Calu3 (cell line): ENCODE measurements around the gene CD55. TPM values are rescaled to one million over a fixed set of nuclear protein-coding genes. Genes with fewer than 3 reads are reported as not detected.

Experiments
- BruUV-seq: library from RNA; stranded (reverse); fragments of 400-500 nt; replicated peaks from 2 replicates; lab custom pipeline; 2021; lab: Mats Ljungman, UMichigan
- CTCF ChIA-PET: fragments of 300-600 bp; sonication (Branson Sonifier 250); formaldehyde crosslinking; loops from one replicate; lab custom pipeline; 2022; ENCODE audit warnings: antibody characterized with exemption; lab: Charles Lee
- DNase-seq: peaks from one replicate; pipeline ENCODE4 v3.0.0; 2022
- H3K27ac Mint-ChIP-seq: one replicate; pipeline ENCODE4 v1.8.0; 2022; ENCODE audit warnings: mixed read lengths; ENCODE audit not compliant: unreplicated experiment
- H3K27me3 Mint-ChIP-seq: one replicate; pipeline ENCODE4 v1.8.0; 2022; ENCODE audit warnings: mixed read lengths; ENCODE audit not compliant: unreplicated experiment
- H3K36me3 Mint-ChIP-seq: one replicate; pipeline ENCODE4 v1.8.0; 2022; ENCODE audit warnings: mild to moderate bottlenecking, moderate library complexity, mixed read lengths; ENCODE audit not compliant: insufficient read depth, unreplicated experiment
- H3K4me1 Mint-ChIP-seq: one replicate; pipeline ENCODE4 v1.8.0; 2022; ENCODE audit warnings: mild to moderate bottlenecking, low read depth, mixed read lengths; ENCODE audit not compliant: unreplicated experiment
- H3K4me3 Mint-ChIP-seq: one replicate; pipeline ENCODE4 v1.8.0; 2022; ENCODE audit warnings: mild to moderate bottlenecking, low read depth, moderate library complexity, mixed read lengths; ENCODE audit not compliant: unreplicated experiment
- H3K9me3 Mint-ChIP-seq: one replicate; pipeline ENCODE4 v1.8.0; 2022; ENCODE audit warnings: low read depth, mixed read lengths; ENCODE audit not compliant: unreplicated experiment
- CTCF ChIP-seq: fragments of 200-600 bp; IDR thresholded peaks from one replicate; pipeline ENCODE4 v1.8.0; 2022; ENCODE audit warnings: antibody characterized with exemption; ENCODE audit not compliant: unreplicated experiment
- intact Hi-C: fragments of 100-400 bp; cut with micrococcal nuclease; formaldehyde crosslinking; loops from one replicate; pipeline ENCODE4 v1.10.0; 2022; ENCODE audit not compliant: unreplicated experiment
- total RNA-seq: library from RNA; stranded (reverse); gene quantifications from 2 replicates; pipeline ENCODE4 v1.2.3, GENCODE V29; 2022

Gene CD55
- total RNA-seq, 1 experiment from 2014 or later, result 106 TPM

- intact Hi-C loops, result no loop called here
- Mint-ChIP-seq H3K27me3 (no peaks in the 10 kb centered on the region), H3K36me3 (peaks cover 16% of the 10 kb centered on the region), H3K4me3 (peak overlapping the region; percentile 7), H3K27ac (peak overlapping the region; percentile 32), H3K4me1 (peaks cover 47% of the 10 kb centered on the region), H3K9me3 (no peaks in the 10 kb centered on the region)
- CTCF ChIA-PET, result interaction anchor here (0.6 to 0.7 kb wide), 2 partner anchors 252 to 481 kb away, joined by 3 to 5 read pairs; no protein-coding TSS in a partner anchor
- no TSS peak for BruUV-seq
- no peak for TF ChIP-seq CTCF
- DNase-seq, result no peak
Measured at GRCh38 chr1:207397525-207397926, 76.0 kb downstream of the CD55 start.

GRCh38 chr1:207398986-207399385, 77.5 kb downstream of the CD55 start:
- H3K9me3 Mint-ChIP-seq, result no peaks in the 10 kb centered on the region
- intact Hi-C loops, result no loop called here
- H3K27ac Mint-ChIP-seq, result no peak overlapping the region
- H3K4me3 Mint-ChIP-seq, result no peak overlapping the region
- CTCF ChIA-PET, result no interaction called here
- DNase-seq, result no peak
- no peaks in the 10 kb centered on the region for H3K27me3 Mint-ChIP-seq
- BruUV-seq, result no TSS peak
- peaks cover 39% of the 10 kb centered on the region for H3K4me1 Mint-ChIP-seq
- no peak for TF ChIP-seq CTCF
- H3K36me3 Mint-ChIP-seq, result peaks cover 3% of the 10 kb centered on the region

- Mint-ChIP-seq H3K27me3 (no peaks in the 10 kb centered on the region), H3K36me3 (no peaks in the 10 kb centered on the region), H3K4me1 (peaks cover 27% of the 10 kb centered on the region), H3K27ac (no peak overlapping the region), H3K4me3 (no peak overlapping the region), H3K9me3 (no peaks in the 10 kb centered on the region)
- BruUV-seq, result no TSS peak
- no peak for TF ChIP-seq CTCF
- CTCF ChIA-PET, result interaction anchor here (1.4 kb wide), 1 partner anchor 313 kb away, joined by 4 read pairs; the partner anchor contains the start of gene C4BPB
- no peak for DNase-seq
- intact Hi-C loops, result no loop called here
Measured at GRCh38 chr1:207401578-207401977, 80.1 kb downstream of the CD55 start.

GRCh38 chr1:207402744-207403143, 81.3 kb downstream of the CD55 start:
- peak overlapping the region; percentile 39 for H3K27ac Mint-ChIP-seq
- H3K9me3 Mint-ChIP-seq, result no peaks in the 10 kb centered on the region
- H3K36me3 Mint-ChIP-seq, result no peaks in the 10 kb centered on the region
- no peak for DNase-seq
- CTCF ChIA-PET, result interaction anchor here (0.7 to 1.4 kb wide), 3 partner anchors 18 to 314 kb away, joined by 3 to 5 read pairs (median 4); partner anchors contain the start of genes C4BPB and CD55
- no peaks in the 10 kb centered on the region for H3K27me3 Mint-ChIP-seq
- intact Hi-C loops, result no loop called here
- BruUV-seq, result no TSS peak
- TF ChIP-seq CTCF, result no peak
- H3K4me3 Mint-ChIP-seq, result no peak overlapping the region
- H3K4me1 Mint-ChIP-seq, result peaks cover 19% of the 10 kb centered on the region
